Measurements from ENCODE around the gene MADCAM1.

Gene MADCAM1

DNA sequence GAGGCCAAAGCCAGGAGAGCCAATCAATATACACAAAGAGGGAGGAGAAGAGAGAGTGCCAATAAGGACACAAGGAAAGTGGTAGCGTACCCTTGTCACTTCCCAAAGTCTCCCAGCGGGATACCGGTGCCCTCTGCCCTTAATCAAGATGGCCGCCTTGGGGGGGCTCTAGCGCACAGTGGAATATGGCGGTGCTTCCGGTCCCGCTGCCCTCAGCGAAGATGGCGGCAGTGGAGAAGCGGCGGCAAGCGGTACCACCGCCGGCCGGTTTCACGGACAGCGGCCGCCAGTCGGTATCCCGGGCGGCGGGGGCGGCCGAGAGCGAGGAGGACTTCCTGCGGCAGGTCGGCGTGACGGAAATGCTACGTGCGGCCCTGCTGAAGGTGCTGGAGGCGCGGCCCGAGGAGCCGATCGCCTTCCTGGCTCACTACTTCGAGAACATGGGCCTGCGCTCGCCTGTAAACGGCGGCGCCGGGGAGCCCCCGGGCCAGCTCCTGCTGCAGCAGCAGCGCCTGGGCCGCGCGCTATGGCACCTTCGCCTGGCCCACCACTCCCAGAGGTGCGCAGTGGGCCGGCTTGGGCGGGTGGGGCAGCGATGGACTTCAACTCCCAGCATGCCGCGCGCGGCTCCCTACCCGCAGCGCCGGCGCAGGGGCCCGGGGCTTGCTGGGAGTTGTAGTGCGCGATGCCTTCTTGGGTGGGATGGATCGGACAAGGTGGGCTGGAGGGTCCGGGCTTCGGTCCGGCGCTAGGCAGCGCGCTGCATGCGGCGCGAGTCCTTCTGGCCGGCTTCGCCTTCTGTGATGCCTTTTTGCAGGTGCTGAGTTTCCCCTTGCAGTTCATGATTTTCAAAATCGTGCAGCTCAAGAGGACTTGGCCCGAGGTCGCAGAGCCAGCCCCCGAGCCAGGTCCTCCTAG lies 11.3 kb downstream of the MADCAM1 start, which contains the start of gene TPGS1:
TSS of gene TPGS1 (plus strand) at position 212 of the 918 bp plus-strand sequence. CDS start at position 222, 10 bp downstream.
- in situ Hi-C loops (cut with MboI; ENCODE audit: low sequenced_read_pairs) = no loop called here

DNA sequence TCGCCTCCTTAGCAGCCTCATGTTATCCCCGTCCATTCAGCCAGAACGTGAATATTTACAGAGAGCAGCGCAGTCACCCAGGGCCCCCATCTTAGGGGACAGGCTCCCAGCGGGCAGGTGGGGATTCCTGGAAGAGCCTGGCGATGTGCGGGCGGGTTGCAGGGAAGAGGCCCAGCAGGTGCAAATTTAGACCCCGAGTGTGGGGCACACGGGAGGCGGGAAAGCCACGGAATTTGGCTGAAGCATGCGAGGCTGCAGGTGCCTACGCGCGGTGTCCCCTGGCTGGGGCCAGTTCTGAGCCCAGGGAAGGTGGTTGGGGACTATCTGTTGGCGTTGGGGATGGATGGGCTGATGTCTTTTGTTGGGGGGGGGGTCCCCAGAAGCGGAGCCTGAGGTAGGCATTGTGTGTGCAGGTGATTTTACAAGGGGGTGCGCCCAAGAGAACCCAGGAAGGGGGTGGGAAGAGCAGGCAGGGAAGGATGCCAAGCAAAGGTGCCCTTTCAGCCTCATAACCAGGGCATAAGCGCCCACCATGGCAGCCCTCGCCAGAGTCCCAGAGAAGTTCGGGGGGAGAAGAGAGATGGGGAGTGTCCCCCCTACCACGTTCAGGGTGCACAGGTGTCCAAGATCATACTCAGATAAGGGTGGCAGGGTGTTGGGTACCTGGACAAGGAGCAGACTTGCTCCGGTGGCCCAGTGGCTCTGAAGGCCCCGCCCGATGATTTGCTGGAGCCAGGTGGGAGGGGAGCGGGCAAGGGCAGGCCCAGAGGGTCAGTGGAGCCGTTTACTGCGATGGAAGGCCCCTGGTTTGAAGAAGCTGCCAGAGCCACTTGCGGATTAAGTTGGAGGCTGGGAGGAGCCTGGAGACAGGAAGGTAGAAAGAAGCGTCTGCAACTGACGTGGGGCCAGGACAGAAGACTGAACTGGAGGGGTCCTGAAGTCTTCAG lies 12.2 kb downstream of the MADCAM1 start:
- in situ Hi-C loops (cut with MboI; ENCODE audit: low sequenced_read_pairs) = no loop called here

DNA sequence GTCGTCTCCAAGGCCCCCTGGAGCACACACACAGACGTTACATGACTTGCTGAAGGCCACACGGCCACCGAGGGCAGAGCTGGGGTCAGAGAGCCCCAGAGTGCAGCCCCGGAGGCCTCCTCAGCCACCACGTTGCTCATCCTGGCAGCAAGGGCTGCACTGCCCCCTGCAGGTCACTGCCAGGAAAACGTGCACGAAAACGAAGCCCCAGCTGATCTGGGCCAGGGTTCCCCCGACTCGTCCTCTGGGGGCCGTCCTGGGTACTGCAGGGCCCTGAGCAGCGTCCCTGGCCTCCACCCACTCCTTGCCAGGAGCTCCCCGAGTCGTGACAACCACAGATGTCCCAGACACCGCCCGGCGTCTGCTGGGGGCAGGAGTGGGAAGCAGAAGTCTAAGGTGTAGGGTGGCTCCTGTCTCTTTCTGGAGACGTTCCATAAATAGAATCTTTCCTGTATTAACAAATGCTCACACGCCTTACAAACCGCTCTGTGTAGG lies 14.4 kb downstream of the MADCAM1 start:
- in situ Hi-C loops (cut with MboI; ENCODE audit: low sequenced_read_pairs) = no loop called here

DNA sequence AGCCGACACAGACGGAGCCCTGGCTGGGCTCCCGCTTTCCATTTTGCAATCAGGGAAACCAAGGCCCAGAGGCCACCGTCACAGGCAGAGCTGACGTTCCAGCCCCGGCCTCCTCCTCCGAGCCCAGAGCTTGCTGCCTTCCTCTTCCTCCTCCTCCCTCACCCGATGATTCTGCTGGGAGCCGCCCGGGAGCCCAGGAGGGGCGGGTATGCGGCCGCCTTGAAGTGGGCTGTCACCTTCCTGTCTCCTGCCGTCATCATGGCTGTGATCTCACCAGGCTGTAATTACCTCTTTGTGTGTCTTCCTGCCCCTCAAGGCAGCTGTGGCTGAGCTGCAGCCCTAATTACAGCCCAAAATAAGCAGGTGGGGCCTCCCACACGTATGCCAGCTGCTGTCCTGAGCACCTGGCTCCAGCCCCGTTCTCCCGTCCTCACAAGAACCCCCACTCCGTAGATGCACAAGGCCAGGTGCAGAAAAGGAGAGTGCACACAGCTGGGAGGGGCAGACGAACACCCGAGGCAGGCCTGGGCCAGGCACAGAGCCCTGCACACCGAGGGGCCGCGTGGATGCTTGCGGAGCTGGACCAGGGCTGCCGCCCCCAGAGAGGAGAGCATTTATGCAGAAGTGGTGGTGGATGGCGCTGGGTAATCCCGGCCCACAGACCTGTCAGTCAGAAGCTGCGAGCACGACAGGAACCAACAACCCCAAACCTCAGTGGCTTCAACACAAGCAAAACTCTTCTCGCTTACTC lies 15.0 kb downstream of the MADCAM1 start:
- in situ Hi-C loops (cut with MboI; ENCODE audit: low sequenced_read_pairs) = no loop called here

DNA sequence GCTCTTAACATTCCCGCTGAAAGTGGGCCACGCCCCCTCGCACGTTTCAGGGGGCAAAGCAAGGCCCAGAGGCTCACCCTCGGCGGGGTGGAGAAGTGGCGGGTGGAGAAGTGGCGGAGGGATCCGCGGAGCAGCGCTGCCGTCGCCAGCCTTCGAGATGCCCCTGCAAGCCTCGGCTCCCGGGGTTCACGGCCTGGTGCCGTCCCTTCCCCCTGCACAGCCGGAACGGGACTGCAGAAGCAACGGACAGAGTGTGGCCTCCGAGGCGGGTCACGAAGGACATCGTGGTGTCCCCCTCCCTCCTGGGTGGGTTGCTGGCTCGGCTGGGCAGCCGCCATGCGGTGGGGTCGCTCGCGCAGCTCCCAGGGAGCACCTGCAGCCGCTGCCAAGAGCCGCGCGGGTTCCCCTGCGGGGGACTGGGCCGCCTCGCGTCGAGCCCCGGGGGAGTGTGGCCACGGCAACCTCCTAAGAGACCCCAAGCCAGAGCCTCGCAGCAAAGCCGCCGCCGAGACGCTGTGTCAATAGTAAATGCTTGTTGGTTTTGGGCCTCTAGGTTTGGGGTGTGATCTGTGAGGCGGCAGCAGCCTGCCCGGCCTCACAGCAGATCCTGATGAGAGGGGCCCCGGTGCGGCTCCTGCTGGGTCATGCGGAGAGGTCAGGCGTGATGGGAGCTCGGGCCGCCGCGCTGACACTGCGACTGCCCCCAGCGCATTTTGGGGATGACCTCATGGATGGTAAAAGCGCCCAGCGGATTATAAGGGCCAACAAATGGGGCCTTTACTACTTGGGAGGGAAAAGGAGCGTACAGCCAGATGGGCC lies 16.5 kb downstream of the MADCAM1 start:
- in situ Hi-C loops (cut with MboI; ENCODE audit: low sequenced_read_pairs) = no loop called here

DNA sequence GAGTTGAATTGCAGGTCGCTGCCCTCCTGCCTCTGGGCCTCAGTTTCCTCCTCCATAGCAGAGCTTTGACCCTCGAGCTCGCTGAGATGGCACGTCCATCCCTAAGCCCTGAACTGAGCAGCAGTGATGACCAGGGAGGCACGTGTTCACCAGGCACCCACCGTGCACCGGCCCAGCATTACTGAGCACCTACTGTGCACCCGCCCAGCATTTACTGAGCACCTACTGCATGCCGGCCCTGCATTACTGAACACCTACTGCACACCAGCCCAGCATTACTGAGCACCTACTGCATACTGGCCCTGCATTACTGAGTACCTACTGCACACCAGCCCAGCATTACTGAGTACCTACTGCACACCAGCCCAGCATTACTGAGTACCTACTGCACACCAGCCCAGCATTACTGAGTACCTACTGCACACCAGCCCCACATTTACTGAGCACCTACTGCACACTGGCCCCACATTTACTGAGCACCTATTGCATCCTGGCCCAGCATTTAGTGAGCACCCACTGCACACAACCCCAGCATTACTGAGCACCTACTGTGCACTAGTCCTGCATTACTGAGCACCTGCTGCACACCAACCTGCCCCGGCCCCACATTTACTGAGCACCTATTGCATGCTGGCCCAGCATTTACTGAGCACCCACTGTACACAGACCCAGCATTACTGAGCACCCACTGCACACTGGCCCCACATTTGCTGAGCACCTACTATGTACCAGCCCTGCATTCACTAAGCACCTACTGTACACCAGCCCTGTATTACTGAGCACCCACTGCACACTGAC lies 17.3 kb downstream of the MADCAM1 start:
- in situ Hi-C loops (cut with MboI; ENCODE audit: low sequenced_read_pairs) = no loop called here

DNA sequence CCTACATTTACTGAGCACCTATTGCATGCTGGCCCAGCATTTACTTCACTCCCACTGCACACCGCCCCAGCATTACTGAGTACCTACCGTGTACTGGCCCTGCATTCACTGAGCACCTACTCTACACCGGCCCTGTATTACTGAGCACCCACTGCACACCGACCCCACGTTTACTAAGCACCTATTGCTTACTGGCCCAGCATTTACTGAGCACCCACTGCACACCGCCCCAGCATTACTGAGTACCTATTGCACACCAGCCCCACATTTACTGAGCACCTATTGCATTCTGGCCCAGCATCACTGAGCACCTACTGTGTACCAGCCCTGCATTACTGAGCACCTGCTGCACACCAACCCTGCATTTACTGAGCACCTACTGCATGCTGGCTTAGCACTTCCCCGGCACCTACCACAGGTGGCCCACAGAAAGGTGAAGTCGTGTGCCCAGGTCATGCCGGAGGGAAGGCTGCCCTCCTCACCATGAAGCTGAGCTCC lies 17.9 kb downstream of the MADCAM1 start:
- in situ Hi-C loops (cut with MboI; ENCODE audit: low sequenced_read_pairs) = no loop called here

DNA sequence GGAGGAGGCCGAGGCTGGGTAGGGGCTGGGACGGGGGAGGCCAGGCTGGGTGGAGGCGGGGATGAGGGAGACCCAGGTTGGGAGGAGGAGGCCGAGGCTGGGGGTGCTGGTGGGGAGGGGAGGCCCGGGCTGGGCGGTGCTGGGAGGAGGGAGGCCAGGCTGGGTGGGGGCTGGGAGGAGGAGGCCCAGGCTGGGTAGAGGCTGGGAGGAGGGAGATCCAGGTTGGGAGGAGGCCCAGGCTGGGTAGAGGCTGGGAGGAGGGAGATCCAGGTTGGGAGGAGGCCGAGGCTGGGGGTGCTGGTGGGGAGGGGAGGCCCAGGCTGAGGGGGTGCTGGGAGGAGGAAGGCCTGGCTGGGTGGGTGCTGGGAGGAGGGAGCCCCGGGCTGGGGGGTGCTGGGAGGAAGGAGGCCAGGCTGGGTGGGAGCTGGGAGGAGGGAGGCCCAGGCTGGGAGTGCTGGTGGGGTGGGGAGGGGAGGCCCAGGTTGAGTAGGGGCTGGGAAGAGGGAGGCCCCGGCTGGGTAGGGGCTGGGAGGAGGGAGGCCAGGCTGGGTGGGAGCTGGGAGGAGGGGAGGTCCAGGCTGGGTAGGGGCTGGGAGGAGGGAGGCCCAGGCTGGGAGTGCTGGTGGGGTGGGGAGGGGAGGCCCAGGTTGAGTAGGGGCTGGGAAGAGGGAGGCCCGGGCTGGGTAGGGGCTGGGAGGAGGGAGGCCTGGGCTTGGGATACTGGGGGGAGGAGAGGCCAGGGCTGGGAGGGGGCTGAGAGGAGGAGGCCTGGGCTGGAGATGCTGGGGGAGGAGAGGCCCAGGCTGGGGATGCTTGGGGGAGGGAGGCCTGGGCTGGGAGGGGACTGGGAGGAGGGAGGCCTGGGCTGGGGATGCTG lies 21.7 kb downstream of the MADCAM1 start:
- in situ Hi-C loops (cut with MboI; ENCODE audit: low sequenced_read_pairs) = no loop called here

DNA sequence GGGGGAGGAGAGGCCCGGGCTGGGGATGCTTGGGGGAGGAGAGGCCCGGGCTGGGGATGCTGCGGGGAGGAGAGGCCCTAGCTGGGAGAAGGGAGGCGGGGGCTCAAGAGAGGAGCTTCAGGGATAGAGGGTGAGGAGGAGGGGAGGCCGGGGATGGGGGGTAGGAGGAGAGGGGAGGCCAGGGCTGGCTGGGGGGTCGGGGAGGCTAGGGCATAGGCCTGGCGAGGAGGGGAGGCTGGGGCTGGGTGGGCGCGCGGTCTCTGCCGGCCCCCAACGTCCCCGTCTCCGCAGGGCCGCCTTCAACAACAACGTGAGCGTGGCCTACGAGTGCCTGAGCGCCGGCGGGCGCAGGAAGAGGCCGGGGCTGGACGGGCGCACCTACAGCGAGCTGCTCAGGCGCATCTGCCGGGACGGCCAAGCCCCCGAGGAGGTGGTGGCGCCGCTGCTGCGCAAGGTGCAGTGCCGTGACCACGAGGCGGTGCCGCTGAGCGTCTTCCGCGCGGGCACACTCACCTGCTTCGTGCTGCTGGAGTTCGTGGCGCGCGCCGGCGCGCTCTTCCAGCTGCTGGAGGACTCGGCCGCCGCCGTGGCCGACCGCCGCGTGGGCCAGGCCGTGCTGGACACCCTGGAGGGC lies 22.4 kb downstream of the MADCAM1 start:
- in situ Hi-C loops (cut with MboI; ENCODE audit: low sequenced_read_pairs) = no loop called here

DNA sequence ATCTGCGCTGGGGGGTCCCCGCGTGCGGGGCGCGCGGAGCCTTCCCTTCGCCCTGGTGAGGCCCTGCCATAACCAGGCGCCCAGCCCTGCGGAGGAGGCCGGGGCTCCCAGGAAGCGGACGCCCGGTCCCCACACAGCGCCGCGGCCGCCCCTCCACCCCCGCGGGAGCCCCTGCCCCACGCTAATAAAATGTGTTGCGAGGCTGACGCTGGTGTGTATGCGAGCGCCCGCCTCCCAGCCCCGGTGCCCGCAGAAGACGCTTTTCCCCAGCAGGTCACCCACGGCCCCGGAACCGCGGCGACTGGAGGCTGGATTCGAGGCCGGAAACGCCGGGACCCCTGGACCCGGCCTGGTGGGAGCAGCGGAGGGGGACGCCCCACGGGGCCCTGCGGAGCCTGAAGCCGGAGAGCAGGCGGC lies 23.2 kb downstream of the MADCAM1 start:
- in situ Hi-C loops (cut with MboI; ENCODE audit: low sequenced_read_pairs) = no loop called here

DNA sequence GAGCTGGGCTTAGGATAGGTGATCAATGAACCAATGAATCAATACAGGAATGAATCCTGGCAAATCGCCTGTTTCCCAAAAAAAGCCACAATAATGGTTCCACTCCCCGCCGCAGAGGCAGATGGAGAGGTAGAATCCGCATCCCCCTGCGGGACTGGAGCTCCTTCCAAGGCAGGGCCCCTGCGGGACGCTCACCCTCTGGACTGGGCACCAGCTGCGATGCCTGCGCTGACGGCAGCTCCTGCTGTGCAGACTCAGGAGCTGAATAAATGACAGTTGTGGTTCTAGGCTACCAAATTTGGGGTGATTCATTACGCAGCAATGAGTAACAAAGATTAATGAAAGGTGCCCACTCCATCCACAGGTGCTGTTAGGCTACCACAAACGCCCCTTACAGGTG lies 26.4 kb downstream of the MADCAM1 start:
- in situ Hi-C loops (cut with MboI; ENCODE audit: low sequenced_read_pairs) = no loop called here

DNA sequence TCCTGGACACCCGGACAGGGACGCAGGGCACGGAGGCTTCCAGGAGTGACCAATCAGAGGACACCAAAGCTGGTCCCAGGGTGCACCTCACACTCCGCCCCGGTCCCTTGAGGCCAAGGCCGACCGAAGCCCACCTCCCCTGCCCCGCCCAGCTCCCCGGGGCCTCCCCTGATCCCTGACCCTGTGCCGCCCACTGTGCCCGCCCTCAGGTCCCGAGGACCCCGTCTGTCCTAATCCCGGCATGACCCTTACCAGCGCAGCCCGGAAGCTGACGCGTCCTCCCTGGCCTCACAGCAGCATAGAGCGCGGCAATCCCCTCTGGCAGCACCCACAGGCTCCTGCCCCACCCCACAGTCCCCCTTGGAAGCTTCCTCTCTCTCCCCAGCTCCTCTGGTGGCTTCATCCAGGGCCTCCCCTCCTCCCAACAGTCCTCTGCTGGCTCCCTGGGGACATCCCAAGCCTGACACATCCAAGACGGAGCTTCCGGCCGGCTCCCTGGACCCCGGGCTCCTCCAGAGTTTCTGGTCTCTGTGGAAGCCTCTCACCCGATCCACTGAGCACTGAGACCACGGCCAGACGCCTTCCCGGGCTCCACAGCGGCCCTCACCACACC lies 27.9 kb downstream of the MADCAM1 start:
- in situ Hi-C loops (cut with MboI; ENCODE audit: low sequenced_read_pairs) = no loop called here

DNA sequence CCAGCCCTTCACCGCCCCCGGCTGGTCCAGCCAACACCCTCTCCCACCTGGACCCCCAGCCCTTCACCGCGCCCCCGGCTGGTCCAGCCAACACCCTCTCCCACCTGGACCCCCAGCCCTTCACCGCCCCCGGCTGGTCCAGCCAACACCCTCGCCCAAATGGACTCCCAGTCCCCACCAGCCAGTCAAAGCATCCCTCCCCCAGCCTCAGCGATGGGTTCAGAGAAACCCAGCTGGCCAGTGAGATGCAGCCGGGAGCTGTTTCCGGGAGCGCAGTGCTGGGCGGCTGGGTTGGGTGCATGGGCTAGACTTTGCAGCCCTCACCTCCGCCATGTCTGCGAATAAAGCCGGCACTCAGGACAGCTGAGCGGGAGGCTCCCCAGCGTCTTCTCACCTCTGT lies 28.7 kb downstream of the MADCAM1 start:
- in situ Hi-C loops (cut with MboI; ENCODE audit: low sequenced_read_pairs) = no loop called here

DNA sequence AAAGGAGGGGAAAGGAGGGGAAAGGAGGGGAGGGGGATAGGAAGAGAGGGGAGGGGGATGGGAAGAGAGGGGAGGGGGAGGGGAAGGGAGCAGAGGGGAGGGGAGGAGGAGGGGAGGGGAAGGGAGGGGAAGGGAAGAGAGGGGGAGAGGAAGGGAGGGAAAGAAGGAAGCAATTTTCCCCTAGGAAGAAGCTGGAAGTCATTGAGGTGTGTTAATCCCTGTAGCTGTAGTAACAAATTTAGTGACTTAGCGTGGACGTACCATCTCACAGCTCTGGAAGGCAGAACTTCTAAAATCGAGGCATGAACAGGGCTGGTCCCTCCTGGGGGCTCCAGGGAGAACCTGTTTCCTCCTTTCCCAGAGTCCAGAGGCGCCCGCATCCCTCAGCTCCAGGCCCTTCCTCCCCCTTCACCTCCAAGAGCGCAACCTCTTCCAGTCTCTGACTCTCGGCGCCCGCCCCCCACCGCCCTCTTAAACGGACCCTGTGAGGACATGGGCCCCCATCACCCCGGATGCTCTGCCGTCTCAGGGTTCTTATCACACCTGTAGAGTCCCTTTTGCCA lies 29.7 kb downstream of the MADCAM1 start:
- in situ Hi-C loops (cut with MboI; ENCODE audit: low sequenced_read_pairs) = no loop called here

DNA sequence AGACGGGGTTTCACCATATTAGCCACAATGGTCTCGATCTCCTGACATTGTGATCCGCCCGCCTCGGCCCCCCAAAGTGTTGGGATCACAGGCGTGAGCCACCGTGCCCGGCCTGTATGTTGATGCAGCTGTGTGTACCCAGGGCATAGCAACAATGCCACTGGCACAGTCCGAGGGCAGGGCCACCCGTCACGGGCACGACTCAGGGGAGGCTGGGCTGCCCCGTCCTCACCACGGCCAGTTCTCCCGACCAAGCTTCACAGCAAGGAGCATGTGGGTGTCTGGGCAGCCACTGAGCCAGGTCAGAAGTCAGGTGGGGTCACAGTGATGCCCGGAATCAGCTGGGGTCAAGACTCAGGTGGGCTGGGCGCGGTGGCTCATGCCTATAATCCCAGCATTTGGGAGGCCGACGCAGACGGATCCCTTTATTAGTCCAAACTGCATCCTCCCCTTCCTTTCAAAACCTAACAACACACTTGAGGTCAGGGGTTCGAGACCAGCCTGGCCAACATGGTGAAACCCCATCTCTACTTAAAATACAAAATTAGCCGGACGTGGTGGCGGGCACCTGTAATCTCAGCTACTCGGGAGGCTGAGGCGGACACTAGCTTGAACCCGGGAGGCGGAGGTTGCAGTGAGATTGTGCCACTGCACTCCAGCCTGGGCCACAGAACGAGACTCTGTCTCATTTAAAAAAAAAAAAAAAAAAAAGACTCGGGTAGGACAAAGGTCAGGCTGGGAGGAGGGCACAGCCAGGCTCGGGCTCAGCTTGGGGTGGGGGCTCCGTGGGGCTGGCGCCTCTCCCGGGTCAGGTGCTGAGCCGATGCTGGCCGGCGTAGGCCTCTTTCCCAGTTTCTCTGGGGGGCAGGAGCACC lies 34.1 kb downstream of the MADCAM1 start:
- in situ Hi-C loops (cut with MboI; ENCODE audit: low sequenced_read_pairs) = no loop called here
